Ishikawa (cell line): ENCODE measurements around the gene CEP164.

Source experiments
- EGR1 ChIP-seq: IDR thresholded peaks from 2 replicates; pipeline ENCODE4 v1.6.1; 2012
- FOXM1 ChIP-seq: IDR thresholded peaks from 2 replicates; pipeline ENCODE4 v1.6.1; 2012; ENCODE audit warnings: low read depth, borderline replicate concordance
- RAD21 ChIP-seq: IDR thresholded peaks from 2 replicates; pipeline ENCODE4 v1.6.1; 2012; ENCODE audit warnings: low read depth
- TAF1 ChIP-seq: IDR thresholded peaks from 2 replicates; pipeline ENCODE4 v1.6.1; 2012; ENCODE audit warnings: low read depth, mild to moderate bottlenecking
- TF ChIP-seq, protein P1 (sequence below): IDR thresholded peaks from 2 replicates; pipeline ENCODE4 v1.6.1; 2012

- TF ChIP-seq FOXM1 (no peak), RAD21 (no peak), TAF1 (no peak), EGR1 (no peak)
- TF ChIP-seq, protein P1, sequence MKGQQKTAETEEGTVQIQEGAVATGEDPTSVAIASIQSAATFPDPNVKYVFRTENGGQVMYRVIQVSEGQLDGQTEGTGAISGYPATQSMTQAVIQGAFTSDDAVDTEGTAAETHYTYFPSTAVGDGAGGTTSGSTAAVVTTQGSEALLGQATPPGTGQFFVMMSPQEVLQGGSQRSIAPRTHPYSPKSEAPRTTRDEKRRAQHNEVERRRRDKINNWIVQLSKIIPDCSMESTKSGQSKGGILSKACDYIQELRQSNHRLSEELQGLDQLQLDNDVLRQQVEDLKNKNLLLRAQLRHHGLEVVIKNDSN: no peak
Observed at GRCh38 chr11:117295438-117296137, 32.1 kb upstream of the CEP164 start.
